HL-60 (cell line): ENCODE data around the gene DDTL.
"Not testable (repeated sequence)": the region's sequence is repeated elsewhere in the genome, so short reads cannot be mapped to it uniquely, and the experiment has no call there.

ENCODE experiments used
- DNase-seq, 2 experiments: peaks; one replicate each; pipeline ENCODE4 v3.0.0-alpha.2; 2010 to 2020; ENCODE audit warnings: low read depth in 1 of 2, low spot score in 1 of 2
- H3K27ac ChIP-seq: fragments of 250-450 bp; sonication (Bioruptor Pico); replicated peaks from 2 replicates; pipeline ENCODE4 v1.5.1; 2020; ENCODE audit warnings: mild to moderate bottlenecking, moderate library complexity
- H3K27me3 ChIP-seq: fragments of 250-450 bp; sonication (Bioruptor Pico); 2 replicates; pipeline ENCODE4 v1.5.1; 2021; ENCODE audit warnings: mild to moderate bottlenecking, moderate library complexity; ENCODE audit not compliant: insufficient read depth, poor library complexity, severe bottlenecking
- H3K4me3 ChIP-seq: replicated peaks from 2 replicates; pipeline ENCODE4 v1.5.1; 2011; ENCODE audit warnings: mild to moderate bottlenecking, control low read depth, low read length; ENCODE audit not compliant: insufficient read depth
- CTCF ChIP-seq: IDR thresholded peaks from one replicate; pipeline ENCODE4 v1.5.1; 2011; ENCODE audit warnings: low read length, control low read depth, inconsistent platforms; ENCODE audit not compliant: insufficient read depth
- GABPA ChIP-seq: IDR thresholded peaks from 2 replicates; pipeline ENCODE4 v1.6.1; 2012; ENCODE audit warnings: low read depth
- POLR2AphosphoS5 ChIP-seq: IDR thresholded peaks from 2 replicates; pipeline ENCODE4 v1.6.1; 2012; ENCODE audit warnings: low read depth
- REST ChIP-seq: IDR thresholded peaks from 2 replicates; pipeline ENCODE4 v1.6.1; 2012; ENCODE audit warnings: low read depth; ENCODE audit not compliant: insufficient replicate concordance
- SPI1 ChIP-seq: IDR thresholded peaks from 2 replicates; pipeline ENCODE4 v1.6.1; 2012; ENCODE audit warnings: low read depth, mild to moderate bottlenecking, borderline replicate concordance

Gene DDTL

GRCh38 chr22:23926561-23926960 lies 40.1 kb upstream of the DDTL start:
- DNase-seq: no peak
- TF ChIP-seq SPI1 (no peak), REST (no peak), GABPA (no peak), CTCF (no peak), POLR2AphosphoS5 (no peak)
- H3K27ac ChIP-seq: no peak overlapping the region
- no peaks in the 10 kb centered on the region for H3K27me3 ChIP-seq
- no peak overlapping the region for H3K4me3 ChIP-seq

DNA sequence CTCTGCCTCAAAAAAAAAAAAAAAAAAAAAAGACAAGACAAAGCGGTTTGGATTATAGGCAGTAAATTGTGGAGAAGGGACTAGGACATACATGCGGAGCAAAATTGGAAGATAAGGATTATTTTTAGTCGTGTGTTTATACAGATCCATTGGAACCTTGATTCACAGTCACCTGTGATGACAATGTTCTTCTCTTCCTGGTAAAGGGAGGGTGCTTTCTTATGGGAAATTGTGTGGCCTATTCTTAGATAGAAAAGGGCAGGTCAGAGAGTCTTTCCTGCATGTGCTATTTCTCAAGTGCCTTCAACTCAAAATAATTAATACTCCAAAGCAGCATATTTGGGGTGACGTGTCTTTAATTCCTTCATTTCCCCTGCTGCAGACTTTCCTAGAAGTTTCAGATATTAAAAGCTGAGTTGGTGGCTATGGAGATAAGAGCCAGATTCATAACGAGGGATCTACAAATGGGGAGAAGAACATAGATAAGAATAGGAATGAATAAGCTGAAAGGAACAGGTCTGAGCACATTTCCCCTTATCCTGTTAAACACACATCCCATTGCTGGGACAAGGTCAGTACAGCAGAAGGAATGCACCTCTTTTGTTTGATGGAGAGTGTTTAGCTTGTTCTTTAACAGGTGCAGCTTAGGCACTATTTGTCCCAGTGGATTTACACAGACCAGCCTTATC lies 28.2 kb upstream of the DDTL start:
- TF ChIP-seq SPI1 (no peak), CTCF (no peak)
- Histone ChIP-seq H3K4me3 (no peak overlapping the region), H3K27ac (no peak overlapping the region), H3K27me3 (no peaks in the 10 kb centered on the region)
- no peak for DNase-seq

GRCh38 chr22:23939017-23939357 lies 27.7 kb upstream of the DDTL start:
- no peaks in the 10 kb centered on the region for H3K27me3 ChIP-seq
- H3K4me3 ChIP-seq: no peak overlapping the region
- no peak for DNase-seq
- H3K27ac ChIP-seq: no peak overlapping the region
- TF ChIP-seq SPI1 (no peak), GABPA (no peak), REST (no peak), CTCF (no peak), POLR2AphosphoS5 (no peak)

DNA sequence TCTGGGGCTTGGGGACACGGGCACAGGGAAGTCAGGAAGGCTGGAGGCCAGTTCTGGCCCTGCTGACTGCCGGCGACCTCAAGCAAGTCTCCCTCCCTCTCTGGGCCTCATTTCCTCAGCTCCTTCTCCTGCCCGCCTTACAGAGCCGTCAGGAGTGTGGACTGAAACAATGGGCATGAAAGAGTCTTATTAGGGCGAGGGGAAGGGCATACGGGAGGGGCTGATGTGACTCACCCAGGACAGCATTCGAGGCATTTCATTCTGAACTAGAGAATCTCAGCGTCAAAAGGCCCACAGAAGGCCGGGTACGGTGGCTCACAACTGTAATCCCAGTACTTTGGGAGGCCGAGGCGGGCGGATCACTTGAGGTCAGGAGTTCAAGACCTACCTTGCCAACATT lies 26.5 kb upstream of the DDTL start:
- H3K4me3 ChIP-seq, H3K27ac ChIP-seq, DNase-seq, H3K27me3 ChIP-seq: not testable (repeated sequence)

DNA sequence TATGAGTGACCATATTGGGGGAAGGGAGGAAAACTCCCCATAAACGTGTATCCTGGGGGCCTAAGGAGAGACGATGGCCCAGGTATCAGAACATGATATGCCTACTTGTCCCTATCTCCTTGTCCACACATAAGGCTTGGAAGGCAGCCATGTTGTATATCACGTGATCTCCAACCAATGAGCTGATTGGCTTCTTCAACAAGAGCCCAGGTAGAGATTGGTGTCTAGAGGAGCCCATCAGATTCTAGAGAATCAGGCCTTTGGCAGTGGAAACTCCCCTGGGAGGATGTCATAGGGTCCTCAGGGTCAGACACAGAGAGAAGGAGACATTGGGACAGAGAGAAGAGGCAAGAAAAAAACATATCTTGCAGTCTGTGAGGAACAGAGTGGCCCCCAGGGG lies 19.3 kb upstream of the DDTL start:
- not testable (repeated sequence) for H3K27ac ChIP-seq, H3K27me3 ChIP-seq, H3K4me3 ChIP-seq, DNase-seq

DNA sequence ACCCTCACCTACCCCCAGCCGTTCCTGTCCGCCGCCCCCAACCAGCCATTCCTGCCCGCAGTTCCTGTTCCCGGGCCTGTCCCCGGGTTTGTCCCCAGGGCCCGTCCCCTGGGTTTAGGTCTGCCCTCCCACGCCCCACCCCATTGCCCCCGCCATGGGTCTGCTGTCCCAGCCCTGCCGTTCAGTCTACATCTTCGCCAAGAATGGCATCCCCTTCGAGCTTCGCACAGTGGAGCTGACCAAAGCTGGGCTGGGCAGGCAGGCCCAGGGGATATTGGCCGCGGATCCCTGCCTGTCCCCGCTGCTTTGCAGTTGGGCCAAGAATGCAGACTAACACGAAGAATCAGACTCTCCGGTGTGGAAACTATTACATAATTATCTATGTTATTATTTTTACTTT lies 16.9 kb upstream of the DDTL start:
- not testable (repeated sequence) for H3K27ac ChIP-seq

GRCh38 chr22:23951383-23951782 lies 15.3 kb upstream of the DDTL start:
- H3K27ac ChIP-seq, H3K4me3 ChIP-seq, H3K27me3 ChIP-seq, DNase-seq: not testable (repeated sequence)

More for the DNA sequence above, 16.9 kb upstream of the DDTL start:
- DNase-seq, H3K4me3 ChIP-seq, H3K27me3 ChIP-seq: not testable (repeated sequence)

DNA sequence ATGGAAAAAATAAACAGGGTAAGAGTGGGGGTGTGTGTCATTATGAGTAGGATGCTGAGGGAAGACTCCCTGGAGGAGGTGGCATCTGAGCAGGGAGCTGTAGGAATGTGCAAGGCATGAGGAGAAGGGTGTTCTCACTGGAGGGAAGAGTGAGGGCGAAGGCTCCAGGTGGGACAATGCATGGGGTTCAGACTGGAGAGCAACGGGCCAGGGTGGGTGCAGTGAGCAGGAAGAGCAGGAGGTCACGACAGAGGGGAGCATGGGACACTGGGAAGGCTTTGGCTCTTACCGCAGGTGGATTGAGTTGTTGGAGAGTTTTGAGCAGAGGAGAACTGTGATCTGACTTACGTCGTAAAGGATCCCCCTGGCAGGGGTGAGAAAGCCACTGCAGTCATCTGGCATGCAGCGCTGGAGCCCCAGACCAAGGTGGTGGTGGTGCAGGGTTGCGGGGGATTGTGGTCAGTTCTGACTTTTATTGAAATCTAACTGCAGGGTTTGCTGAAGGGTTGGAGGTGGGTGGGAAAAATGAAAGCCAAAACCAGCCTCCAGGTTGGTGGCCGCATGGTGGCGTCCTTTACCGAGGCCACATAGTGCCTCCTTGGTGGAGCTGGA lies 13.8 kb upstream of the DDTL start:
- not testable (repeated sequence) for DNase-seq, H3K27me3 ChIP-seq, H3K4me3 ChIP-seq, H3K27ac ChIP-seq
